Amniotic epithelial cell (primary cell): ENCODE measurements around the gene GABRG3.
"Not testable (repeated sequence)": the region's sequence is repeated elsewhere in the genome, so short reads cannot be mapped to it uniquely, and the experiment has no call there.

Source experiments
- DNase-seq: peaks from one replicate; pipeline ENCODE4 v3.0.0-alpha.2; 2010; ENCODE audit warnings: low read depth

The GABRG3 gene

DNA sequence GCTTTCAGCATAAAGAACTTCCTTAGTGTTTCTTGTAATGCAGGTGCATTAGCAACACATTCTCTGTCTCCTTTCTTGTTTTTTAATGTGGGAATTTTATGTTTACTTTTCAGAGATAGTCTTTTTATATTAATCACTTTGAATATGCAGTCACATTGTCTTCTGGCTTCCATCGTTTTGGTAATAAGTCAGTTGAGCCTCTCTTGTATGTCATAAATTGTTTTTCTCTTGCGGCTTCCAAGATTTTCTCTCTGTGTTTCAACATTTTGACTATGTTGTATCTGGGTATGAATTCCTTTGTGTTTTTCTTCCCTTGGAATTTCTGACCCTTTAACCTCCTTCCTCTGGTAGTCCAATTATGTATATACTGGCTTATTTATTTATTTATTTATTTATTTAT lies 25.3 kb downstream of the GABRG3 start:
- DNase-seq, result no peak

GRCh38 chr15:27003003-27003402 lies 32.0 kb downstream of the GABRG3 start:
- DNase-seq, result not testable (repeated sequence)

DNA sequence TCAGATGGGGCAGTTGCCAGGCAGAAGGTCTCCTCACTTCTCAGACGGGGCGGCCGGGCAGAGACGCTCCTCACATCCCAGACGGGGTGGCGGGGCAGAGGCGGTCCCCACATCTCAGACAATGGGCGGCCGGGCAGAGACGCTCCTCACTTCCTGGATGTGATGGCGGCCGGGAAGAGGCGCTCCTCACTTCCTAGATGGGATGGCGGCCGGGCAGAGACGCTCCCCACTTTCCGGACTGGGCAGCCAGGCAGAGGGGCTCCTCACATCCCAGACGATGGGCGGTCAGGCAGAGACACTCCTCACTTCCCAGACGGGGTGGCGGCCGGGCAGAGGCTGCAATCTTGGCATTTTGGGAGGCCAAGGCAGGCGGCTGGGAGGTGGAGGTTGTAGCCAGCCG lies 33.2 kb downstream of the GABRG3 start:
- DNase-seq, result not testable (repeated sequence)

GRCh38 chr15:27017168-27017809 lies 46.3 kb downstream of the GABRG3 start:
- DNase-seq, result peak; percentile 21

DNA sequence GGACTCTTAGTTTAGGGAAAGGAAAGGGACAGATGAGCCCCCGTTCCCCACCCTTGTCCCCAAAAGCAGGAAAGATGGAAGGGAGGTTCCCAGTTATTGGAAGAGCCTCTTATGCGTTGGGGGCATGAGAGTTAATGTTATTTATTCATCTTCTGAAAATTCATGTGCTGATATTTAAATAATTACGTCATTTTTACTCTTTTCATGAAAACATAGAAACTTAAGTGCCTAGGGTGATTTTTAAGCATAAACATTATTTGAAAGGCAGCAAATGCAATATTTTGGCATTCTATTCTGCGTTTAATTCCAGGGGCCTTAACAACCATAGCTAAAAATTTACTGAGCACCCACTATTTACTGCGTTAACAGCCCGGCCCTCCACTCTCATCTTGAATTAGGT lies 48.7 kb downstream of the GABRG3 start:
- DNase-seq, result no peak

DNA sequence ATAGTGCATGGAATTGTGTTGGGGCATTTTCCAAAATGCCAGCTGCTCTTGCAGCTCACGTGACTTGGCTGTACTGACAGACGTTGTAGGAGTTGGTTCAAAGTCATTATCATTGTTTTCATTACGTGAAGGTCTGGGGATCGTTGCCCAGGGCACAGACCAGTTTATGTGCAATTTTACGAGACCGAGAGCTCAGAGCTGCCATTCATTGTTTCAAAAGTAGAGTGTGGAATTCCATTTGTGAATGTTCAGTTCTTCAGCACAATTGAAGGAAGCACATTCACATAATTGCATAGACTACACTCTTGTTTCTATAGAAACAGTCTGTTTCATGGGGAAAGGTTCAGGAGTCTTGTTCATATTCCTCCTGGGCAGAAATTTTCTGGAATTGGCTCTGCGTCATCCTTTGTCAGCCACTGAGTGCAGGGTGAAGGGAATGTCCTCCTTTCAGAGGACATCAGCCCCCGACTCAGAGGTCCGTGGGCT lies 54.5 kb downstream of the GABRG3 start:
- DNase-seq, result no peak

- no peak for DNase-seq
These were observed 56.2 kb downstream of the GABRG3 start for GRCh38 chr15:27027229-27027628.

DNA sequence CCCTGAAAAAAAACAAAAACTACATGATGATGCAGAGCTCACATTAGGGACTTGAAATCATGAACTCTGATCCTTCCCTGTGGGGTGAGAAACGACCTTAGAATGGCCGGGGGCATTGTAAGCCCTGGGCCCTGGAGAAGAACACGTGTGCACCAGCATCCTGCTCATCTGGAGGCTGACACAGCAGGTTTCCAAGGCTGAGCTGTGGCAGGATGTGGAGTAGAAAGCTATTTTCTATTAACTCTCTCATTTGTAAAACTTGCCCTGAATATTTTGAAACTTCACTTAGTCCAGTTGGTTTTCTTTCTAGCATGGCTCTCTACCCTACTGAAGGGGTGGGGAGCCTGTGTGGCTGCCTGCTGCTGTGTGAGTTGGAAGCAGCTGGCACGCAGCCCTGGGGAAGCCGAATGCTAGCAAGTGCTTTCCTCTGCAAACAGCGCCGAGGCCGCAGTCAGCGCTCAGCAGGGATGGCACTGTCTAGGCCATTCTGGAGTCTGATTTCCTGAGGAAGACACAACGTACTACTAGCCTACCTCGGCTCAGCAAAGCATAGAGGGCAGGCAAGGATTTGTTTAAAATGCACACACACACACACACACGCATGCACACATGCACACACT lies 58.0 kb downstream of the GABRG3 start:
- no peak for DNase-seq

GRCh38 chr15:27036210-27036609 lies 65.2 kb downstream of the GABRG3 start:
- DNase-seq, result no peak

DNA sequence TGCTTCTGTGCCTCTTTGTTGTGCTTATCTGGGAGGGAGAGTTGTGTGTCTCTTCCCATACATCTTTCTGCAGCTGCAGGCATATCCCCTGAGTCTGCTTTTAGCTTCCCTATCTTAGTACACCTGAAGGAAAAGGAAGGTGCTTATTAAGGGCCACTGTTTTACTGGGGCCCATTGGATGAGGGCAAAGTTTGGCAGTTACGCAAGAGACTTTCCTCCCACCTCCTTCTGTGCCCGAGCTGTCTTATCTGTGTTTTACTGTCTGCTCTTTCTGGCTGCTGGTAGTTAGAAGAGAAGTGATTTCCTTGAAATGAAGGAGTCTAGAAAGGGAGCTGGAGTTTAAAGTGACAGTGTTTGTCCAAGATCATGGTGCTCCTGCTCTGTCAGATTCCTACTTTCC lies 66.5 kb downstream of the GABRG3 start:
- DNase-seq, result no peak

DNA sequence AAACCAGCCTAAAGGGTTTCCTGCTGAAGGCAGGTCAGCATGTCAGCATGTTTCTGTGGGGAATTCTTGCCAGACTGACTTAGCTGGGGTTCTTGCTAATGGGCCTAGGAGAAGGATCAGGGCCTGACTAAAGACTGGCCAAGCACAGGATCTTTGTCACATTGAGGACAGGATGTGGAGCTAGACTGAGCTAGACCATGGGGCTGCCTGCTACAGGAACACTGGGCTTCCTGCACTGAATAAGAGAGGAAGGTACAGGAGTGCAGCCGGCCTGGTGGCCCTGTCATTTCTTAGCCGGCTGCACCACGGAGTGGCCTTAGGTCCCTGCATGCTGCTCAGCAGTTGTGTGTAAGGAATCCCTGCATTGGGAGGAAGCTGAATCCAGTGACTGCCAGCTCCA lies 68.2 kb downstream of the GABRG3 start:
- no peak for DNase-seq

- no peak for DNase-seq
These were observed 71.2 kb downstream of the GABRG3 start for GRCh38 chr15:27042230-27042629.

DNA sequence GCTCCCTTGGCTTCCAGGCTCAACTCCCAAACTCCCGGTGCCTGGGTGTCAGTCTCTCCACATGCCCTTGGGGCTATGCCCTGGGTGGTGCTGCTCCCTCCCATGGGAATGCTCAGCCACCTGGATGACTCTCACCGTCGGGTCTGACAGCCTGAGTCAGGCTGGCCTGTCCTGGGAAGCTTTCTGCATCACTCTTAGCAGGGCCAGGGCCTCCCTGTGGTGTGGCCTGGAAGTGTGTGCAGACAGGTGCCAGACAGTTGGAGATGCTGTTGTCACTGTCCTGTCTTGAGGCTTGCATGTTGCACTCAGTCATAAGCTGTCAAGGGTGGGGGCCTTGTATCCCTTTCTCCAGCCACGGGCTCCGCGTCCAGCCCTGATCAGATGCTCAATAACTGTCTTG lies 71.7 kb downstream of the GABRG3 start:
- no peak for DNase-seq

- no peak for DNase-seq
These were observed 72.8 kb downstream of the GABRG3 start for GRCh38 chr15:27043770-27044169.

- DNase-seq, result no peak
These were observed 74.8 kb downstream of the GABRG3 start for GRCh38 chr15:27045796-27046195.

DNA sequence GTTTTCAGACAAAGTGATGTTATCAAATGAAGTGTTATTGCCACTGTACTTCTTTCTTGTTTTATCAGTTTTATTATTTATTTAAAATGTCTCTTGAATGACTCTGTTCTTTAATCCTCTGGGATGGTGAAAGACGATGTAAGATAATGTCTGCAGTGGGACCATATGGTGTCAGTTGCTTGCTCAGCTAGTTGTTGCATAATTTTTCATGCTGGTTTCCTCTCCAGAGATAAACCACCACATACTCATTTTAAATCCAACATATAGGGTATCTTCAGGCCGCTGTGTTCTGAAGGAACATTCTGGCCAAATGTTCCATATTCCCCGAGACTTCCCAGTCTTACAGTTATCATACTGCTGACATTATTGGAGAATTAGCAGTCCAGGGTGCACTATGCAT lies 75.9 kb downstream of the GABRG3 start:
- DNase-seq, result no peak

GRCh38 chr15:27050163-27050562 lies 79.2 kb downstream of the GABRG3 start:
- no peak for DNase-seq

DNA sequence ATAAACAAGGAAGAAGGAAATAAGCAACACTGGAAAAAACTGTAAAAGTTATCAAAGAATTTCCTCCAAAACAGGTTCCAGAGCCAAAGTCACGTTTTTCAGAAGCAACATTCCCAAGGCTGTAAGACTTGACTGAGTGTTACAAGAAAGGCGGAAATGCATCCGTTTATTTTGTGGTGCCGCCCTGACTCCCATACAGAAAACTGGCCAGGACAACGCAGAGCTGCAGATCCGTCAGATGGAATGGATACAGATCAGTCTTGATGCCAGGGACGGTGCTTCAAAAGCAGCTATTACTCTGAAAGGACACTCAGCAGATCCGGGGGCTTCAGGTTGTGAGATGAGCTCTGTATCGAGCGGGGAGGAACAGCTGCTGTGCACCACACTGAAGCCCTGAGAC lies 83.4 kb downstream of the GABRG3 start:
- DNase-seq, result no peak

- no peak for DNase-seq
These were observed 87.1 kb downstream of the GABRG3 start for GRCh38 chr15:27057904-27058645.

GRCh38 chr15:27058939-27059338 lies 88.0 kb downstream of the GABRG3 start:
- no peak for DNase-seq

DNA sequence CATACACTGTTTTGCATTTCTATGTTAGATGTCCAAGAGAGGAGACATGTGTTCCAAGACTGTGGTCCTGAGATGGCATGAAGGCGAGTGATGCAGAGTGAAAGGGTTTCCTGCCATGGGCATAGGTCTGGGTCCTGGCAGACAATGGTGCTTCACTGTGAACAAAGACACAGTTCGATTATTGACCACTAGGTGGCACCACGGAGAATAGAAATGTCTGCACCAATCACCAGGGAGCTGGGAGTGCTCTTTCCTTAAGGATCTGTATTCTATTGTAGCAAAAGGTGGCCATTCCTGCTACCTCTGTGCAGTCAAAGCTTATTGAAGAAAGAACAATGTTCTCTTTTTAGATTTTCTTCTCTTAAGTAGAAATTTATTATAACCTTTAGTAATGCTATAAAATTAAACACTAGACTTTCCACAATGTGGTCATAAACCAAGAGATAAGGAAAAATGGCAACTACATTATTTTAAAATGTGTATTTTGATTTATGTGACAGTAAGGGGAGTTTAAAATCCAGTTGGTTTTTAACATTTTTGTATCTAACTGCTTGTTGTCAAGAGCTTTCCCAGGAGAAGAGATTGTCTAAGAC lies 88.7 kb downstream of the GABRG3 start:
- no peak for DNase-seq

DNA sequence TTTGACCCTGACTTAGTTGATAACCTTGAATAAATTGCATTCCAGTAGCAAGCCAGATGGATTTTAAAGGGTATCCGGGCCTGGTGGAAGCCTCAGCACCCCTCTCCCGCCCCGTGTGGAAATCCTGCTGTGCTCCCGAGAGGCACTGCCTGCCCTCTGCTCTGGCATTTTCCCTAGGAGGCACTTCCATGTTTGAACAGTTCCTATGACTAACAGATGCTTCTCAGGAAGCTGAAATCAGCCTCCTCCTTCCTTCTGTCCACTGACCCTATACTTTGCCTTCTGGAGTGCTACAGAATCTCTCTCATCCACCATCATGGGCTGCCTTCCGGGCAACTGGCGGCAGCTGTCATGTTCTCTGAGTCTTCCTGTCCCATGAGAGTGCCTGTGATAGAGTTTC lies 90.8 kb downstream of the GABRG3 start:
- DNase-seq, result no peak

- DNase-seq, result no peak
These were observed 92.0 kb downstream of the GABRG3 start for GRCh38 chr15:27062951-27063350.
